22Rv1 (cell line): ENCODE data around the gene C4orf54.

ENCODE experiments used
- CTCF ChIP-seq: fragments of 450-650 bp; IDR thresholded peaks from 2 replicates; pipeline ENCODE4 v1.5.1; 2017; ENCODE audit warnings: mild to moderate bottlenecking
- ZFX ChIP-seq: fragments of 450-650 bp; IDR thresholded peaks from 2 replicates; pipeline ENCODE4 v1.6.1; 2017; ENCODE audit warnings: antibody characterized with exemption, borderline replicate concordance

- TF ChIP-seq CTCF (no peak), ZFX (no peak)
Measured at GRCh38 chr4:99615170-99615820, 42.3 kb downstream of the C4orf54 start.
